Measurements from ENCODE around the gene CD109.

DNA sequence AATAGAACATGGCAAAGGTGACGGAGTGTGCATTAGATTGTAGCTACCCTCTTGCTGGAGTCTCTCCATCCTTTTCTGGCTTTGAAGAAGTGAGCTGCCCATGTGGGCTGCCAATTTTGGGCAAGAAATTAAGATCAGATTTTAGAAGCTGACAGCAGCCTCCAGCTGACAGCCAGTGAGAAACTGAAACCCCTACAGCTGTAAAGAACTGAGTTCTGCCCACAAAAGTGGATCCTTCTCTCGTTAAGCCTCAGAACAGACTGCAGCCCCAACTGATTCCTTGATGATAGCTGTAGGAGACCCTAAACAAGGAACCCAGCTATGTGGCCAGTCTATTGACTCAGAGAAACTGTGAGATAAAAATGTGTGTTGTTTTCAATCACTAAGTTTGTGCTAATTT lies 134.1 kb downstream of the CD109 start:
- TF ChIP-seq, protein P1, sequence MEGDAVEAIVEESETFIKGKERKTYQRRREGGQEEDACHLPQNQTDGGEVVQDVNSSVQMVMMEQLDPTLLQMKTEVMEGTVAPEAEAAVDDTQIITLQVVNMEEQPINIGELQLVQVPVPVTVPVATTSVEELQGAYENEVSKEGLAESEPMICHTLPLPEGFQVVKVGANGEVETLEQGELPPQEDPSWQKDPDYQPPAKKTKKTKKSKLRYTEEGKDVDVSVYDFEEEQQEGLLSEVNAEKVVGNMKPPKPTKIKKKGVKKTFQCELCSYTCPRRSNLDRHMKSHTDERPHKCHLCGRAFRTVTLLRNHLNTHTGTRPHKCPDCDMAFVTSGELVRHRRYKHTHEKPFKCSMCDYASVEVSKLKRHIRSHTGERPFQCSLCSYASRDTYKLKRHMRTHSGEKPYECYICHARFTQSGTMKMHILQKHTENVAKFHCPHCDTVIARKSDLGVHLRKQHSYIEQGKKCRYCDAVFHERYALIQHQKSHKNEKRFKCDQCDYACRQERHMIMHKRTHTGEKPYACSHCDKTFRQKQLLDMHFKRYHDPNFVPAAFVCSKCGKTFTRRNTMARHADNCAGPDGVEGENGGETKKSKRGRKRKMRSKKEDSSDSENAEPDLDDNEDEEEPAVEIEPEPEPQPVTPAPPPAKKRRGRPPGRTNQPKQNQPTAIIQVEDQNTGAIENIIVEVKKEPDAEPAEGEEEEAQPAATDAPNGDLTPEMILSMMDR (IDR thresholded peaks at IDR 0.05) = no peak
- TF ChIP-seq POLR2A (IDR thresholded peaks at IDR 0.05) = no peak

All from adrenal gland (tissue), 5 donors.